ENCODE data around the gene SDHA. TPM values are rescaled to one million over a fixed set of nuclear protein-coding genes. Genes with fewer than 3 reads are reported as not detected.

Gene SDHA
- polyA plus RNA-seq, 2 of the 4 experiments (the other 2 are of a cell fraction), result 115 to 134 TPM

DNA sequence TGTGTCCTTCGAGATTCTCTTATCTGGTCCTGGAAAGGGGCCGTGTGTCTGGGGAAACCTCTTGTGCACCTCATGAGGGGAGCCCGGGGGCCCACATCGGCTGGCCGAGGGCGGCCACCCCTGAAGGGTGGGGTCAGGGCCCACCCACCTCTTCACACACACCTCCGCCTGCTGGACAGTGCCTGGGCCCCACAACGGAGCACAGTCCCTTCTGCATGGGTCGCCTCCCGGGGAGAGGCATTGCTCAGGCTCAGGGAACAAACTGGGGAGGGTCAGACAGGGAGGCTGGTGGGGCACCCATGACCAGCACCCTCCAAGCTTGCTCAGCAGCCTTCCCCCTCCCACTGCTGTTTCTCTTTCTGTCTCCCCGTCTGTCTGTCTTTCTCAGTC, 28.1 kb upstream of the SDHA start:
- WGBS (ENCODE audit: missing lambda C conversion rate), result 65% methylated on average over 11 of the region's 11 CpGs
- Histone ChIP-seq H3K4me2 (no peak overlapping the region), H3K27ac (no peak overlapping the region), H3K4me3 (no peak overlapping the region), H3K9me3 (no peaks in the 10 kb centered on the region), H3K4me1 (no peaks in the 10 kb centered on the region)
- POLR2A ChIA-PET, result interaction anchor here (1.5 kb wide), 1 partner anchor 81 kb away, joined by 5 read pairs; the partner anchor contains the start of gene PDCD6
- TF ChIP-seq, protein P1, sequence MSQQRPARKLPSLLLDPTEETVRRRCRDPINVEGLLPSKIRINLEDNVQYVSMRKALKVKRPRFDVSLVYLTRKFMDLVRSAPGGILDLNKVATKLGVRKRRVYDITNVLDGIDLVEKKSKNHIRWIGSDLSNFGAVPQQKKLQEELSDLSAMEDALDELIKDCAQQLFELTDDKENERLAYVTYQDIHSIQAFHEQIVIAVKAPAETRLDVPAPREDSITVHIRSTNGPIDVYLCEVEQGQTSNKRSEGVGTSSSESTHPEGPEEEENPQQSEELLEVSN (IDR thresholded peaks at IDR 0.05; ENCODE audit: borderline replicate concordance, low read depth), result no peak
- TF ChIP-seq, protein P2, sequence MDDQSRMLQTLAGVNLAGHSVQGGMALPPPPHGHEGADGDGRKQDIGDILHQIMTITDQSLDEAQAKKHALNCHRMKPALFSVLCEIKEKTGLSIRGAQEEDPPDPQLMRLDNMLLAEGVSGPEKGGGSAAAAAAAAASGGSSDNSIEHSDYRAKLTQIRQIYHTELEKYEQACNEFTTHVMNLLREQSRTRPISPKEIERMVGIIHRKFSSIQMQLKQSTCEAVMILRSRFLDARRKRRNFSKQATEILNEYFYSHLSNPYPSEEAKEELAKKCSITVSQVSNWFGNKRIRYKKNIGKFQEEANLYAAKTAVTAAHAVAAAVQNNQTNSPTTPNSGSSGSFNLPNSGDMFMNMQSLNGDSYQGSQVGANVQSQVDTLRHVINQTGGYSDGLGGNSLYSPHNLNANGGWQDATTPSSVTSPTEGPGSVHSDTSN (IDR thresholded peaks at IDR 0.05), result no peak
- TF ChIP-seq, protein P3, sequence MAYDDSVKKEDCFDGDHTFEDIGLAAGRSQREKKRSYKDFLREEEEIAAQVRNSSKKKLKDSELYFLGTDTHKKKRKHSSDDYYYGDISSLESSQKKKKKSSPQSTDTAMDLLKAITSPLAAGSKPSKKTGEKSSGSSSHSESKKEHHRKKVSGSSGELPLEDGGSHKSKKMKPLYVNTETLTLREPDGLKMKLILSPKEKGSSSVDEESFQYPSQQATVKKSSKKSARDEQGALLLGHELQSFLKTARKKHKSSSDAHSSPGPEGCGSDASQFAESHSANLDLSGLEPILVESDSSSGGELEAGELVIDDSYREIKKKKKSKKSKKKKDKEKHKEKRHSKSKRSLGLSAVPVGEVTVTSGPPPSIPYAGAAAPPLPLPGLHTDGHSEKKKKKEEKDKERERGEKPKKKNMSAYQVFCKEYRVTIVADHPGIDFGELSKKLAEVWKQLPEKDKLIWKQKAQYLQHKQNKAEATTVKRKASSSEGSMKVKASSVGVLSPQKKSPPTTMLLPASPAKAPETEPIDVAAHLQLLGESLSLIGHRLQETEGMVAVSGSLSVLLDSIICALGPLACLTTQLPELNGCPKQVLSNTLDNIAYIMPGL (CRISPR knock-in tag; IDR thresholded peaks at IDR 0.05; ENCODE audit: borderline replicate concordance), result no peak
- TF ChIP-seq CHD2 (IDR thresholded peaks at IDR 0.05; ENCODE audit: low read length, partially characterized antibody), result no peak
- no peak for TF ChIP-seq RCOR1 (IDR thresholded peaks at IDR 0.05; ENCODE audit: low read depth, low read length)
- TF ChIP-seq CBX8 (IDR thresholded peaks at IDR 0.05), result no peak
- TF ChIP-seq FOXS1 (CRISPR knock-in tag; IDR thresholded peaks at IDR 0.05), result no peak
- no peak for TF ChIP-seq TFCP2L1 (CRISPR knock-in tag; IDR thresholded peaks at IDR 0.05)
- TF ChIP-seq HOXB5 (CRISPR knock-in tag; IDR thresholded peaks at IDR 0.05), result no peak
- TF ChIP-seq, protein P4, sequence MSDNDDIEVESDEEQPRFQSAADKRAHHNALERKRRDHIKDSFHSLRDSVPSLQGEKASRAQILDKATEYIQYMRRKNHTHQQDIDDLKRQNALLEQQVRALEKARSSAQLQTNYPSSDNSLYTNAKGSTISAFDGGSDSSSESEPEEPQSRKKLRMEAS (IDR thresholded peaks at IDR 0.05), result no peak
- TF ChIP-seq TP53 (CRISPR knock-in tag; IDR thresholded peaks at IDR 0.05), result no peak
- TF ChIP-seq, protein P5, sequence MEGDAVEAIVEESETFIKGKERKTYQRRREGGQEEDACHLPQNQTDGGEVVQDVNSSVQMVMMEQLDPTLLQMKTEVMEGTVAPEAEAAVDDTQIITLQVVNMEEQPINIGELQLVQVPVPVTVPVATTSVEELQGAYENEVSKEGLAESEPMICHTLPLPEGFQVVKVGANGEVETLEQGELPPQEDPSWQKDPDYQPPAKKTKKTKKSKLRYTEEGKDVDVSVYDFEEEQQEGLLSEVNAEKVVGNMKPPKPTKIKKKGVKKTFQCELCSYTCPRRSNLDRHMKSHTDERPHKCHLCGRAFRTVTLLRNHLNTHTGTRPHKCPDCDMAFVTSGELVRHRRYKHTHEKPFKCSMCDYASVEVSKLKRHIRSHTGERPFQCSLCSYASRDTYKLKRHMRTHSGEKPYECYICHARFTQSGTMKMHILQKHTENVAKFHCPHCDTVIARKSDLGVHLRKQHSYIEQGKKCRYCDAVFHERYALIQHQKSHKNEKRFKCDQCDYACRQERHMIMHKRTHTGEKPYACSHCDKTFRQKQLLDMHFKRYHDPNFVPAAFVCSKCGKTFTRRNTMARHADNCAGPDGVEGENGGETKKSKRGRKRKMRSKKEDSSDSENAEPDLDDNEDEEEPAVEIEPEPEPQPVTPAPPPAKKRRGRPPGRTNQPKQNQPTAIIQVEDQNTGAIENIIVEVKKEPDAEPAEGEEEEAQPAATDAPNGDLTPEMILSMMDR (IDR thresholded peaks at IDR 0.05), result no peak
- TF ChIP-seq FOSB (CRISPR knock-in tag; IDR thresholded peaks at IDR 0.05), result no peak
- no peak for TF ChIP-seq ZNF302 (CRISPR knock-in tag; IDR thresholded peaks at IDR 0.05)
- no peak for TF ChIP-seq HOXB13 (CRISPR knock-in tag; IDR thresholded peaks at IDR 0.05; ENCODE audit: low read depth)
- TF ChIP-seq BHLHE40 (IDR thresholded peaks at IDR 0.05; ENCODE audit: low read depth, low read length), result no peak
- TF ChIP-seq, protein P6, sequence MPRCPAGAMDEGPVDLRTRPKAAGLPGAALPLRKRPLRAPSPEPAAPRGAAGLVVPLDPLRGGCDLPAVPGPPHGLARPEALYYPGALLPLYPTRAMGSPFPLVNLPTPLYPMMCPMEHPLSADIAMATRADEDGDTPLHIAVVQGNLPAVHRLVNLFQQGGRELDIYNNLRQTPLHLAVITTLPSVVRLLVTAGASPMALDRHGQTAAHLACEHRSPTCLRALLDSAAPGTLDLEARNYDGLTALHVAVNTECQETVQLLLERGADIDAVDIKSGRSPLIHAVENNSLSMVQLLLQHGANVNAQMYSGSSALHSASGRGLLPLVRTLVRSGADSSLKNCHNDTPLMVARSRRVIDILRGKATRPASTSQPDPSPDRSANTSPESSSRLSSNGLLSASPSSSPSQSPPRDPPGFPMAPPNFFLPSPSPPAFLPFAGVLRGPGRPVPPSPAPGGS (IDR thresholded peaks at IDR 0.05), result no peak
- TF ChIP-seq, protein P7, sequence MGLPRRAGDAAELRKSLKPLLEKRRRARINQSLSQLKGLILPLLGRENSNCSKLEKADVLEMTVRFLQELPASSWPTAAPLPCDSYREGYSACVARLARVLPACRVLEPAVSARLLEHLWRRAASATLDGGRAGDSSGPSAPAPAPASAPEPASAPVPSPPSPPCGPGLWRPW (IDR thresholded peaks at IDR 0.05), result no peak
- CTCF ChIA-PET, result interaction anchor here (1.8 to 2.0 kb wide), 2 partner anchors 10 to 28 kb away, joined by 11 to 12 read pairs; partner anchors contain the start of genes CCDC127 and SDHA
- ATAC-seq (no peak), FAIRE-seq (no peak), DNase-seq (ENCODE audit: low read depth in 1 of 2, low spot score in 1 of 2) (no peak)

DNA sequence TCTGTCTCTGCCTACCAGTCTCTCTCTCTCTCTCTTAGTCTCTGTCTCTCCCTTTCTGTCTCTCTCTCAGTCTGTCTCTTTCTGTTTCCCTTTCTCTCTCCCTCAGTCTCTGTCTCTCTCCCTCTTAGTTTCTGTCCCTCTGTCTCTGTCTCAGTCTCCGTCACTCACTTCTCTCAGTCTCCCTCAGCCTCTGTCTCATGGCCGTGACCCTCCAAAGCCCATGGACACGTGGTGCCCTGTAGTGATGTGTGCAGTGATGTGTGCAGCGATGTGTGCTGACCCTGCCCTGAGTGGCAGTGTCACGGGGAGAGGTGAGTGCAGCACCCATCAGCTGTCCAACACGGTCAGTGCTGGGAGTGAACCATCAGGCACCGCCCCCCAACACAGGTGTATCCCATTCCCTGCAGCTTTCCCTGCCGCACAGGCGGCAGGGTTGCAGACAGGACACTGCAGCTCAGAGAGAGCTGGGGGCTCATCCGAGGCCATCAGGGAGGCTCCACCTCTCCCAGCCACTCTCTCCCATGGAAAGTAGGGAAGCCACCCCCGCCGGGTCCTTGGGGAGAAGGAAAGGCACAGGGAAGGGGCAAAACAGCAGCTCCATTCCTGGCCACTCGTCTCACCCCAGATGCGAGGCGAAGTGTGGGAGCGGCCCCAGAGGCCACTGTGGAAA, 27.6 kb upstream of the SDHA start:
- TF ChIP-seq MAFK (IDR thresholded peaks at IDR 0.05; ENCODE audit: partially characterized antibody) (no peak), FOXS1 (CRISPR knock-in tag; IDR thresholded peaks at IDR 0.05) (no peak), HEYL (CRISPR knock-in tag; IDR thresholded peaks at IDR 0.05) (no peak), RFX5 (IDR thresholded peaks at IDR 0.05) (no peak), HDAC2 (IDR thresholded peaks at IDR 0.05) (no peak), JUNB (IDR thresholded peaks at IDR 0.05) (no peak), POLR2AphosphoS2 (conservative IDR thresholded peaks at IDR 0.05; ENCODE audit: low read length) (no peak), BHLHE40 (IDR thresholded peaks at IDR 0.05; ENCODE audit: low read depth, low read length) (no peak), PHF8 (IDR thresholded peaks at IDR 0.05; ENCODE audit: borderline replicate concordance, low read depth) (no peak), GATA3 (IDR thresholded peaks at IDR 0.05; ENCODE audit: borderline replicate concordance) (no peak), CEBPB (IDR thresholded peaks at IDR 0.05) (no peak), POLR2A (IDR thresholded peaks at IDR 0.05; ENCODE audit: low read length) (no peak), HOXA7 (CRISPR knock-in tag; IDR thresholded peaks at IDR 0.05) (no peak)
- TF ChIP-seq, protein P7 (IDR thresholded peaks at IDR 0.05), result no peak
- DNase-seq (ENCODE audit: low read depth in 1 of 2, low spot score in 1 of 2), result no peak
- ChIA-PET CTCF (interaction anchor here (1.0 to 1.4 kb wide), 5 partner anchors 9 to 40 kb away, joined by 3 to 5 read pairs (median 3); partner anchors contain the start of genes CCDC127 and SDHA), POLR2A (interaction anchor here (1.5 kb wide), 1 partner anchor 81 kb away, joined by 5 read pairs; the partner anchor contains the start of gene PDCD6)
- Histone ChIP-seq H3K4me3 (no peak overlapping the region), H3K9me3 (no peaks in the 10 kb centered on the region), H3K27ac (no peak overlapping the region), H3K4me2 (no peak overlapping the region), H3K4me1 (no peaks in the 10 kb centered on the region)
- no peak for ATAC-seq
- 73% methylated on average over 15 of the region's 16 CpGs for WGBS (ENCODE audit: missing lambda C conversion rate)
- no peak for FAIRE-seq
